Kasumi-1 (cell line): ENCODE data around the gene SHROOM2.
"Not testable (repeated sequence)": the region's sequence is repeated elsewhere in the genome, so short reads cannot be mapped to it uniquely, and the experiment has no call there.

Experiments used
- DNase-seq, 2 experiments: peaks; one replicate each; lab custom pipeline; 2025; lab: John Stamatoyannopoulos, UW

The SHROOM2 gene

DNA sequence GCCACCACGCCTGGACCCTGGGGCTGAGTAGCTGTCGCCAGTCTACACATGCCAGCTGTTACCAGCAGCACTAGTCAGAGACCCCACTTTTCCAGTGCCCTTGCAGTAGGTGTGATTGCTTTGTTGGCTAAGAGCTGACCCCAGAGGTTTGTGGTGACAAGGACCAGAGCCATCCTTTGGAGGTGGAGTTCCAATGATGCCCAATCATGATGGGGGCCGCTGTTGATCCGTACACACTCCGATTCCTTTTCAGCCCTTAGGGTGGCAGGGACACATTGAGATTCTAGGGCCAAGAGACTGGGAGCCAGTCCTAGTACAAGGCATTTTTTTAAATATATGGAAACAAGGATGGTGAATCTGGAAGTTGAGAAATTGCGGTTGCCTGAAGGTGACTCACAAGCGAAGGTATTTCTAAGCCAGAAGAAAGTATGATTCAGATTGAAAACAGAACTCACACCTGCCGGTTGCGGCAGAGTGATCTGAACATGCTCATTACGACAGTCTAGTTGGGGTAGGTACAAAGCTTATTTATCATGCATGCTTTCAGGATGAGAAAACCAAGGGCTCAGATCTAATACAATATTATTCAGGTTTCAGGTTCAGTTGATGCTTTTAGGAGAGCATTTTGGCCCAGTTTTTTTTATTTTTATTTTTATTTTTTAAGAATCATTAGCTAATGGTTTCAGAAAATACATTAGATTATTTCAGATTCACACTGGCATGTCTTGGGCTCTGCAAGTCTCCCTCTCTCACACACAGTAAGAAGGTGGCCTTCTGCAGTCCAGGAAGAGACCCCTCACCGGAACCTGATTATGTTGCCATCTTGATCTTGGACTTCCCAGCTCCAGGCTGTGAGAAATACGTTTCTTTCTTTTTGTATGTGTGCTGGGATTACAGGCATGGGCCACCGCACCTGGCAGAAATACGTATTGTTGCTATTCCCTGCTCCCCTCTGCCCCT is 43.4 kb downstream of the SHROOM2 start:
- no peak for DNase-seq

- DNase-seq: no peak
Observed at GRCh38 chrX:9832811-9833210, 46.6 kb downstream of the SHROOM2 start.

GRCh38 chrX:9835585-9836210 is 49.5 kb downstream of the SHROOM2 start:
- DNase-seq: no peak

DNA sequence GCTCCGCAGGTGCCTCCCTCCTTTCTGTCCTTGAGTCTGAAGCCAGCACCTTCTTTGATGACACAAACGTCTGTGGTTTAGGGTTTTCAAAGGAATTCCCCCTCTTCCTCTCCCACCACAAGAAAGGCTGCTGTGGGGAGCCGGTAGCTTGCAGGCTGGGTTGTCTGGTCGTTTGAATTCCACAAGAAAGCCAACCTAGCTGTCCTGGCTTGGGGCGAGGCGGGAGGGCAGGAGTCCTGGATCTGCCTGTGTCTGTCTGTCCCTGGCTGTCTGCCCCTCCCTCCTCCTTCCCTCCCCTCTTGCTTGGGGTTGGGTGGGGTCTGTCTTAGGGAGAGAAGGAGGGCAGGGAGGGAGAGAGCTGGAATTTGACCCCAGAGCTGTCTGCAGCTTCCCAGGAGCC is 56.3 kb downstream of the SHROOM2 start:
- no peak for DNase-seq

GRCh38 chrX:9844936-9845577 is 58.8 kb downstream of the SHROOM2 start:
- DNase-seq: no peak

GRCh38 chrX:9845578-9845952 is 59.3 kb downstream of the SHROOM2 start:
- no peak for DNase-seq

- no peak for DNase-seq
Observed at GRCh38 chrX:9846631-9847030, 60.4 kb downstream of the SHROOM2 start.

DNA sequence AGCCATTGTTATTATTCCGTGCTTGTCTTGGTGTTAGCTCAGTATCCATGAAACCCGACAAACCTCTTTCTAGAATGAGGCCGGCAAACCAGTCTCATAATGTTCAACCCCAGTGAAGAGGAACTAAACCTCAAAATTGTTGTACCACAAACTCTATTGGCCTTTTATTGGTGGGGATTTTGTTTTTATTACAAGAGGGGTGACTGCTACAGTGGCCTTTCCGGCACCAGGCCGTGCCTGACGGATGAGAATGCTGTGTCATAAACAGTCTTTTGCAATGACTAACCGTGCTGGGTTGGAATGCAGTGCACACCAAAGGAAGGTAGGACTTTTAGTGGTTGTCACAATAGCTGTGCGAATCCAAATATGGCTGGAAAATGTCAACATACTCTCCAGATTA is 60.8 kb downstream of the SHROOM2 start:
- no peak for DNase-seq

GRCh38 chrX:9848718-9849479 is 62.7 kb downstream of the SHROOM2 start:
- DNase-seq: no peak

- no peak for DNase-seq
Observed at GRCh38 chrX:9851890-9852289, 65.7 kb downstream of the SHROOM2 start.

GRCh38 chrX:9853307-9853706 is 67.1 kb downstream of the SHROOM2 start:
- no peak for DNase-seq

GRCh38 chrX:9855561-9856283 is 69.5 kb downstream of the SHROOM2 start:
- no peak for DNase-seq

- DNase-seq: no peak
Observed at GRCh38 chrX:9856588-9856987, 70.4 kb downstream of the SHROOM2 start.

- DNase-seq: no peak
Observed at GRCh38 chrX:9857575-9858474, 71.6 kb downstream of the SHROOM2 start.

DNA sequence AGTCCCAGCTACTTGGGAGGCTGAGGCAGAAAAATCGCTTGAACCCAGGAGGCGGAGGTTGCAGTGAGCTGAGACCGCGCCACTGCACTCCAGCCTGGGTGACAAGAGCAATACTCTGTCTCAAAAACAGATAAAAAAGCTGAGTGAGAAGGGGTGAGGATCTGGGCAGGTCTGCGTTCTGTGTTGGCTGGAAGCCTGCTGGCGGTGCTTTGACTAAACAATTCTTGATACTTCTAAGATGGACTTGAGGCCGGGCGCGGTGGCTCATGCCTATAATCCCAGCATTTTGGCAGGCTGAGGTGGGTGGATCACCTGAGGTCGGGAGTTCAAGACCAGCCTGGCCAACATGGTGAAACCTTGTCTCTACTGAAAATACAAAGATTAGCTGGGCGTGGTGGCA is 72.5 kb downstream of the SHROOM2 start:
- DNase-seq: not testable (repeated sequence)

DNA sequence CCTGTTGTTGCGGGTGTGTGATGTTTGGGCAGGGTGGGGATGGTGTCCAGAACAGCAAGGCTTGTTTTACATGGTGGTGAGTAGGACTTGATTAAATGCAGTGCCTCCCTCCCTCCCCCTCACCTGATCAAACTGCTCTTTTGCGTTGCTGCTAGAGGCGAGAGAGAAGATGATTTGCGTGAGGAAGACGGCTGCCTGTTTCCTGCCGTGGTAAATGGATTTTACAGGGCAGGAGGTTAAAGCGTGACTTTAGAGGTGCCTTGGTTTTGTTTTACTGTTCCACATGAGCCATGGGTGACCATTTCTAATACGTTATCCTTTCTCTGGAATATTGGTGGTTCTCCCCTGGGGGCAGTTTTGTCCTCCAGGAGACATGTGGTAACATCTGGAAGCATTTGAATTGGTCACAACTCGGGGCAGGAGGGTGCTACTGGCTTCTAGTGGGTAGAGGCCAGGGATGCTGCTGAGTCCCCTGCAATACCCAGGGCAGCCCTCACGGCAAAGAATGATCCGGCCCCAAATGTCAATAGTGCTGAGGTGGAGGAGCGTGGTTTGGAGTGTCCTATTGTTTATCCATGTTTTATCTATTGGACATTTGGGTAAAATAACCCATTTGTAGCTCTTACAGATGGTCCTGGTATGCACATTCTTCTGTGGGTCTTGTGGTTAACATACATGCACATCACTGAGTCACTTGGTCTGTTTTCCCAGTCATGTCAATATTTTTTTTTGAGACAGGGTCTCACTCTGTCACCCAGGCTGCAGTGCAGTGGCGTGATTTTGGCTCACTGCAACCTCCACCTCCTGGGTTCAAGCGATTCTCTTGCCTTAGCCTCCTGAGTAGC is 73.7 kb downstream of the SHROOM2 start:
- DNase-seq: no peak

GRCh38 chrX:9860826-9861225 is 74.6 kb downstream of the SHROOM2 start:
- DNase-seq: no peak

- no peak for DNase-seq
Observed at GRCh38 chrX:9861711-9862110, 75.5 kb downstream of the SHROOM2 start.

DNA sequence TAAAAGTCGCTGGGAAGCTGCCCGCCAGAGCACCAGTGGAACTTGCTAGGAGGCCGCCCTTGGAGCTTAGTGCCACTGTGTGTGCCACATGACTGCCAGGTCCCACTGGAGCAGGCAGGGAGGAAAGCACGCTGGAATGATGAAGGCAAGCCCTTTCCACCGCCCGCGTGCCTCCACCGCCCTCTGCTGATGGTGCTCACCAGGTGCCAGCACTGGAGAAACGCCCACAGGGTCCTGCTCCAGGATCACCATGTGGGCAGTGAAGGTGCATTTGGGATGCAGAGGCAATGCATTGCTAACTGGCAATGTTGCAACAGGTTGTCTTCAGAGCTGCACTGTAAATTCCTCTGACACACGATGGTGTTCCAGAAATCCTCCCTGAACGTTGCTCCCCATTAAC is 76.3 kb downstream of the SHROOM2 start:
- no peak for DNase-seq

DNA sequence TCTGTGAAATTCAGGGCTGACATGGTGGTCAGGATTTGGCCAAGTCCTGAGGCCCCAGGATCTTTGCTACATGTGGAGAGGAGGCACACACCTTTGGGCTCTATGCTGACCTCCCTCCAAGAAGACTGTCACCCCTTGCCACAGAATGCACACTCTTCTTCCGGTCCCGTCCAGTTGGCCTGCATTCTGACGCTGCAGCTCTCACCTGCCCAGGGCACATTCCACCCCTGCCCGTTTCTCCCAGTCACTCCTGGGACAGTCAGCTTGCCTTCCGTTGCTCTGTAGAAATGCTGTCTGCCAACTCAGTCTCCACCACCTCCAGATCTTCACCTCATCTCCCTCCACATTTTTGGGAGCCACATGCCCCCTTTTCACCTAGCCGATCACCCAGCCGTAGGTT is 76.7 kb downstream of the SHROOM2 start:
- no peak for DNase-seq
